ENCODE results near the gene ENPEP.

DNA sequence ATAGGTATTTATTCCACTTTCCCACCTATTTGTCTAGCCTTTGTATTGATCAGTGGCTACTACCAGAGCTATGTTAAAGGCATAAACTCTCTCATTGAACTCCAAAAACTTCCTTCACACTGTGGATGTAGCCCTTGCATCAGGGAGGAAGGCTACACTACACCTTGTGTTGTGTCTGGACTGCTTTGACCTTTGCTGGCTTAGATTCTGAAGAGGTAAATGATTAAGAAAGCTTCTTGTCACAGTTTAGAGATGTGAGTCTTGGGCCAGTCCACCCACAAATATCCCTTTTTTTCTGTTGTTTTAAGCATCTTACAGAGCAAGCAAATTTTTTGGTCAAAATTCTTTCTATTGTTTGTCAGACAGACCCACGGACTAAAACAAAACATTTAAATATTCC, 1.9 kb downstream of the ENPEP start:
- TF ChIP-seq, protein P1, sequence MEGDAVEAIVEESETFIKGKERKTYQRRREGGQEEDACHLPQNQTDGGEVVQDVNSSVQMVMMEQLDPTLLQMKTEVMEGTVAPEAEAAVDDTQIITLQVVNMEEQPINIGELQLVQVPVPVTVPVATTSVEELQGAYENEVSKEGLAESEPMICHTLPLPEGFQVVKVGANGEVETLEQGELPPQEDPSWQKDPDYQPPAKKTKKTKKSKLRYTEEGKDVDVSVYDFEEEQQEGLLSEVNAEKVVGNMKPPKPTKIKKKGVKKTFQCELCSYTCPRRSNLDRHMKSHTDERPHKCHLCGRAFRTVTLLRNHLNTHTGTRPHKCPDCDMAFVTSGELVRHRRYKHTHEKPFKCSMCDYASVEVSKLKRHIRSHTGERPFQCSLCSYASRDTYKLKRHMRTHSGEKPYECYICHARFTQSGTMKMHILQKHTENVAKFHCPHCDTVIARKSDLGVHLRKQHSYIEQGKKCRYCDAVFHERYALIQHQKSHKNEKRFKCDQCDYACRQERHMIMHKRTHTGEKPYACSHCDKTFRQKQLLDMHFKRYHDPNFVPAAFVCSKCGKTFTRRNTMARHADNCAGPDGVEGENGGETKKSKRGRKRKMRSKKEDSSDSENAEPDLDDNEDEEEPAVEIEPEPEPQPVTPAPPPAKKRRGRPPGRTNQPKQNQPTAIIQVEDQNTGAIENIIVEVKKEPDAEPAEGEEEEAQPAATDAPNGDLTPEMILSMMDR (IDR thresholded peaks at IDR 0.05) = no peak
- TF ChIP-seq POLR2A (IDR thresholded peaks at IDR 0.05) = no peak
